C1 segment of cervical spinal cord (tissue), 14 donors: Measurements from ENCODE around the gene NOVA1.

Experiments used
- DNase-seq, 14 donors: peaks; one replicate each; lab custom pipeline; 2025; lab: John Stamatoyannopoulos, UW

NOVA1 gene

GRCh38 chr14:26593357-26593756 lies 4.5 kb downstream of the NOVA1 start:
- no peak for DNase-seq

- no peak for DNase-seq
Measured at GRCh38 chr14:26589925-26590324, 7.9 kb downstream of the NOVA1 start.

GRCh38 chr14:26577711-26578110 lies 20.1 kb downstream of the NOVA1 start:
- no peak for DNase-seq

- no peak for DNase-seq
Measured at GRCh38 chr14:26554069-26554772, 43.6 kb downstream of the NOVA1 start.

- DNase-seq: no peak
Measured at GRCh38 chr14:26549571-26549970, 48.3 kb downstream of the NOVA1 start.

- DNase-seq: no peak
Measured at GRCh38 chr14:26548406-26548805, 49.4 kb downstream of the NOVA1 start.

- no peak for DNase-seq
Measured at GRCh38 chr14:26538176-26538575, 59.7 kb downstream of the NOVA1 start.

GRCh38 chr14:26531894-26532293 lies 65.9 kb downstream of the NOVA1 start:
- no peak for DNase-seq

- DNase-seq: no peak
Measured at GRCh38 chr14:26528415-26529182, 69.2 kb downstream of the NOVA1 start.

- no peak for DNase-seq
Measured at GRCh38 chr14:26527095-26527494, 70.7 kb downstream of the NOVA1 start.

GRCh38 chr14:26526137-26526536 lies 71.7 kb downstream of the NOVA1 start:
- DNase-seq: no peak

GRCh38 chr14:26525085-26525484 lies 72.7 kb downstream of the NOVA1 start:
- no peak for DNase-seq

GRCh38 chr14:26522967-26523366 lies 74.9 kb downstream of the NOVA1 start:
- no peak for DNase-seq

GRCh38 chr14:26517771-26518170 lies 80.1 kb downstream of the NOVA1 start:
- no peak for DNase-seq

GRCh38 chr14:26500028-26500427 lies 97.8 kb downstream of the NOVA1 start:
- DNase-seq: no peak

GRCh38 chr14:26499546-26499945 lies 98.3 kb downstream of the NOVA1 start:
- DNase-seq: no peak

- no peak for DNase-seq
Measured at GRCh38 chr14:26486922-26487321, 110.9 kb downstream of the NOVA1 start.

GRCh38 chr14:26484562-26484961 lies 113.3 kb downstream of the NOVA1 start:
- peak in 1 of 14 donors; percentile 13 for DNase-seq

GRCh38 chr14:26478967-26479366 lies 118.9 kb downstream of the NOVA1 start:
- no peak for DNase-seq

GRCh38 chr14:26466862-26467261 lies 131.0 kb downstream of the NOVA1 start:
- DNase-seq: no peak

- DNase-seq: no peak
Measured at GRCh38 chr14:26463136-26463535, 134.7 kb downstream of the NOVA1 start.

- no peak for DNase-seq
Measured at GRCh38 chr14:26454105-26454504, 143.7 kb downstream of the NOVA1 start.

- DNase-seq: no peak
Measured at GRCh38 chr14:26448181-26448855, 149.5 kb downstream of the NOVA1 start.
